HEK293T (cell line): ENCODE data around the gene NSG1.

Source experiments
- ELF4 ChIP-seq: fragments of 450-650 bp; IDR thresholded peaks from 2 replicates; pipeline ENCODE4 v1.6.1; 2017; ENCODE audit warnings: antibody characterized with exemption
- FOXM1 ChIP-seq: fragments of 450-650 bp; IDR thresholded peaks from 2 replicates; pipeline ENCODE4 v1.6.1; 2017; ENCODE audit warnings: mild to moderate bottlenecking, borderline replicate concordance
- SUZ12 ChIP-seq: fragments of 450-650 bp; IDR thresholded peaks from 2 replicates; pipeline ENCODE4 v1.6.1; 2016; ENCODE audit warnings: mild to moderate bottlenecking
- ZNF384 ChIP-seq: fragments of 450-650 bp; IDR thresholded peaks from 2 replicates; pipeline ENCODE4 v1.6.1; 2016

- TF ChIP-seq FOXM1 (no peak), ZNF384 (no peak), ELF4 (no peak), SUZ12 (no peak)
Measured at GRCh38 chr4:4401036-4401435, 14.1 kb downstream of the NSG1 start.
